HG03558 (cell line): Measurements from ENCODE around the gene PRRT1.

Experiments used
- ATAC-seq: cut with Tn5 transposase; IDR thresholded peaks from one replicate; pipeline ENCODE4 v1.9.1; 2021; ENCODE audit warnings: moderate number of reproducible peaks; ENCODE audit not compliant: unreplicated experiment; ENCODE audit errors: extremely low read depth

The PRRT1 gene

GRCh38 chr6:32175711-32176475 lies 24.2 kb upstream of the PRRT1 start, which contains the start of gene AGPAT1:
AGPAT1 (minus strand) TSS chr6:32176084; CDS start chr6:32171496, 4,588 bp downstream.
- no peak for ATAC-seq

- no peak for ATAC-seq
These were observed 23.6 kb upstream of the PRRT1 start for GRCh38 chr6:32175322-32175710.

GRCh38 chr6:32174416-32174815 lies 22.7 kb upstream of the PRRT1 start:
- no peak for ATAC-seq

- ATAC-seq: no peak
These were observed 21.4 kb upstream of the PRRT1 start for GRCh38 chr6:32173051-32173727.

- ATAC-seq: no peak
These were observed 19.5 kb upstream of the PRRT1 start for GRCh38 chr6:32171234-32171633.

GRCh38 chr6:32170294-32170693 lies 18.6 kb upstream of the PRRT1 start:
- ATAC-seq: no peak

GRCh38 chr6:32168807-32169591 lies 17.3 kb upstream of the PRRT1 start:
- ATAC-seq: no peak

GRCh38 chr6:32168350-32168749 lies 16.6 kb upstream of the PRRT1 start:
- no peak for ATAC-seq

- no peak for ATAC-seq
These were observed 16.1 kb upstream of the PRRT1 start for GRCh38 chr6:32167761-32168262.

- ATAC-seq: no peak
These were observed 15.5 kb upstream of the PRRT1 start for GRCh38 chr6:32167154-32167760.

- no peak for ATAC-seq
These were observed 14.8 kb upstream of the PRRT1 start for GRCh38 chr6:32166411-32167061.

- ATAC-seq: no peak
These were observed 12.6 kb upstream of the PRRT1 start, which contains the start of gene EGFL8 for GRCh38 chr6:32164295-32164694. EGFL8 (plus strand) TSS chr6:32164595; CDS start chr6:32166166, 1,571 bp downstream.

GRCh38 chr6:32163559-32164258 lies 12.0 kb upstream of the PRRT1 start:
- ATAC-seq: no peak

- no peak for ATAC-seq
These were observed 6.3 kb upstream of the PRRT1 start for GRCh38 chr6:32158052-32158451.

GRCh38 chr6:32156891-32157290 lies 5.2 kb upstream of the PRRT1 start:
- no peak for ATAC-seq

GRCh38 chr6:32154514-32155161 lies 2.9 kb upstream of the PRRT1 start:
- no peak for ATAC-seq

GRCh38 chr6:32153564-32154513 lies 2.1 kb upstream of the PRRT1 start, which contains the start of gene PPT2:
PPT2 (plus strand) TSS chr6:32154141; CDS start chr6:32154595, 454 bp downstream.
- ATAC-seq: no peak
